B cell (primary cell): Measurements from ENCODE around the gene ICAM5. TPM values are rescaled to one million over a fixed set of nuclear protein-coding genes. Genes with fewer than 3 reads are reported as not detected.

Experiments used
- ATAC-seq: fragments of 200-7000 bp; cut with Tn5 transposase; one replicate; pipeline ENCODE4 v1.10.0; 2021; ENCODE audit warnings: low read depth, mild to moderate bottlenecking, moderate number of reproducible peaks, moderate library complexity
- CTCF ChIA-PET: fragments of 350-600 bp; sonication (Branson Sonifier 250); formaldehyde crosslinking; loops from one replicate; lab custom pipeline; 2021; ENCODE audit warnings: antibody characterized with exemption, inconsistent platforms; lab: Charles Lee
- POLR2A ChIA-PET: fragments of 350-600 bp; sonication (Branson Sonifier 250); formaldehyde crosslinking; loops from one replicate; lab custom pipeline; 2021; ENCODE audit warnings: antibody characterized with exemption; lab: Charles Lee
- DNase-seq: peaks from one replicate; pipeline ENCODE4 v3.0.0; 2013
- H2AFZ ChIP-seq: 2 replicates; pipeline ENCODE4 v1.6.1; 2012; ENCODE audit warnings: mild to moderate bottlenecking, low read depth, low read length; ENCODE audit not compliant: insufficient read depth, poor library complexity, severe bottlenecking
- H3K27ac ChIP-seq, 2 donors: 1 replicate in 1 of 2; 2 replicates in 1 of 2; pipeline ENCODE4 v1.5.1; 2012 to 2013; ENCODE audit warnings: low read length in 2 of 2, mild to moderate bottlenecking in 2 of 2, moderate library complexity in 1 of 2
- H3K27me3 ChIP-seq, 4 experiments: fragments of 200-600 bp in 1 of 4; sonication (generic) in 1 of 4; replicated peaks in 1 of 4; 1 replicate in 2 of 4; 2 replicates in 2 of 4; pipeline versions ENCODE4 v1.6.1 to v1.7.0; 2013 to 2016; ENCODE audit warnings: low read length in 3 of 4, mild to moderate bottlenecking in 2 of 4, mixed read lengths in 1 of 4, moderate library complexity in 1 of 4; ENCODE audit not compliant: insufficient read depth in 4 of 4, control insufficient read depth in 3 of 4; ENCODE audit errors: control extremely low read depth in 1 of 4
- H3K36me3 ChIP-seq, 2 experiments: replicated peaks in 1 of 2; 1 replicate in 1 of 2; 2 replicates in 1 of 2; pipeline versions ENCODE4 v1.6.1 to v1.7.1; 2013; ENCODE audit warnings: low read length in 1 of 2; ENCODE audit not compliant: insufficient read depth in 2 of 2, control insufficient read depth in 1 of 2; ENCODE audit errors: control extremely low read depth in 1 of 2, extremely low read depth in 1 of 2
- H3K4me1 ChIP-seq, 2 donors: fragments of 200-600 bp in 1 of 2; sonication (generic) in 1 of 2; 1 replicate in 1 of 2; 2 replicates in 1 of 2; pipeline versions ENCODE4 v1.5.1 to v1.6.1; 2013 to 2017; ENCODE audit warnings: low read length in 2 of 2; ENCODE audit not compliant: control insufficient read depth in 2 of 2, insufficient read depth in 2 of 2
- H3K4me2 ChIP-seq: replicated peaks from 2 replicates; pipeline ENCODE3; 2012; ENCODE audit warnings: mild to moderate bottlenecking, low read depth, low read length; ENCODE audit not compliant: poor library complexity, severe bottlenecking
- H3K4me3 ChIP-seq, 5 experiments: fragments of 200-600 bp in 1 of 5; sonication (generic) in 1 of 5; 1 replicate in 3 of 5; 2 replicates in 2 of 5; pipeline versions ENCODE4 v1.5.1 to v1.7.0; 2011 to 2016; ENCODE audit warnings: low read length in 4 of 5, mild to moderate bottlenecking in 4 of 5, low read depth in 2 of 5, control low read depth in 1 of 5, moderate library complexity in 1 of 5; ENCODE audit not compliant: insufficient read depth in 1 of 5; ENCODE audit errors: control extremely low read depth in 1 of 5, extremely low read depth in 1 of 5
- H3K79me2 ChIP-seq: fragments of 200-600 bp; sonication (generic); one replicate; pipeline ENCODE4 v1.6.0; 2016; ENCODE audit warnings: low read length; ENCODE audit not compliant: control insufficient read depth, insufficient read depth
- H3K9ac ChIP-seq: fragments of 200-600 bp; sonication (generic); 2 replicates; pipeline ENCODE4 v1.6.1; 2017; ENCODE audit warnings: mild to moderate bottlenecking, low read length, moderate library complexity
- H3K9me3 ChIP-seq, 3 donors: one replicate each; pipeline versions ENCODE4 v1.6.1 to v1.7.1; 2013; ENCODE audit warnings: low read length in 2 of 3; ENCODE audit not compliant: control insufficient read depth in 2 of 3, insufficient read depth in 1 of 3; ENCODE audit errors: control extremely low read depth in 1 of 3
- H4K20me1 ChIP-seq: 2 replicates; pipeline ENCODE4 v1.6.0; 2012; ENCODE audit warnings: mild to moderate bottlenecking, low read length; ENCODE audit not compliant: insufficient read depth, control insufficient read depth, poor library complexity, severe bottlenecking
- H3K27ac Mint-ChIP-seq: one replicate; pipeline ENCODE4 v1.8.0; 2021; ENCODE audit warnings: mixed read lengths
- H3K27me3 Mint-ChIP-seq: one replicate; pipeline ENCODE4 v1.8.0; 2021; ENCODE audit warnings: mixed read lengths
- H3K4me1 Mint-ChIP-seq: one replicate; pipeline ENCODE4 v1.8.0; 2021; ENCODE audit warnings: mixed read lengths
- H3K4me3 Mint-ChIP-seq: one replicate; pipeline ENCODE4 v1.8.0; 2021; ENCODE audit warnings: mixed read lengths
- H3K9me3 Mint-ChIP-seq: one replicate; pipeline ENCODE4 v1.8.0; 2022; ENCODE audit warnings: mixed read lengths; ENCODE audit not compliant: insufficient read depth
- CTCF ChIP-seq: fragments of 200-600 bp; IDR thresholded peaks from one replicate; pipeline ENCODE4 v1.8.0; 2022; ENCODE audit warnings: antibody characterized with exemption, mild to moderate bottlenecking
- EZH2 ChIP-seq: IDR thresholded peaks from 2 replicates; pipeline ENCODE4 v1.6.1; 2012; ENCODE audit warnings: borderline replicate concordance, low read depth, mild to moderate bottlenecking, moderate library complexity, low read length; ENCODE audit not compliant: insufficient read depth, poor library complexity, severe bottlenecking
- WGBS: methylation state at CpG from one replicate; pipeline ENCODE4 v1.1.5; 2013; ENCODE audit warnings: missing lambda C conversion rate; ENCODE audit not compliant: insufficient coverage; 5-methylcytosine and 5-hydroxymethylcytosine counted together
- intact Hi-C: fragments of 100-400 bp; cut with micrococcal nuclease; formaldehyde crosslinking; loops from one replicate; pipeline ENCODE4 v1.10.0; 2022
- polyA plus RNA-seq: library from polyadenylated mRNA; depleted of rRNA; stranded (reverse); fragments of >200 nt; gene quantifications from 2 replicates; pipeline ENCODE4 v1.2.3, GENCODE V29; 2012
- total RNA-seq, 2 donors: library from RNA; stranded (reverse); fragments of 120-200 nt in 1 of 2; gene quantifications; 1 replicate in 1 of 2; 2 replicates in 1 of 2; pipeline versions ENCODE4 v1.2.3 to v1.2.4, GENCODE V29; 2013 to 2022

Gene ICAM5
- total and polyA plus RNA-seq, 2 donors (not counting 1 experiment from before 2014, with no cell fraction given): 0.54 TPM; not detected in 1

DNA sequence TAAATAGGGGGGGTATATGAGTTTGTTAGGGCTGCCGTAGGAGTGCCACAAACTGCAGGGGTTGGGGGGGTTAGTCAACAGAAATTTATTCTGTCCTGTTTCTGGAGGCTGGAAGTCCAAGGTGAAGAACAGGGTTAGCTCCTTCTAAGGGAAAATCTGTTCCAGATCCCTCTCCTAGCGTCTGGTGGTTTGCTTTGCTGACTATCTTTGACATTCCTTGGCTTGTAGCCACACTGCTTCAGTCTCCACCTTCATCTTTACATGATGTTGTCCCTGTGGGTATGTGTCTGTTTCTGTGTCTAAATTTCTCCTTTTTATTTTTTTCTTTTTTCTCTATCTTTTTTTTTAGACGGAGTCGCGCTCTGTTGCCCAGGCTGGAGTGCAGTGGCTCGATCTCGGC is 27.0 kb upstream of the ICAM5 start:
- POLR2A ChIA-PET: no interaction called here
- CTCF ChIA-PET: interaction anchor here (0.6 to 7.9 kb wide), 4 partner anchors 12 to 125 kb away, joined by 3 to 268 read pairs (median 18); partner anchors contain the start of gene MRPL4
- H3K27me3 Mint-ChIP-seq: no peaks in the 10 kb centered on the region
- Histone ChIP-seq H3K27ac (no peak overlapping the region), H3K36me3 (peaks cover 0 to 15% of the 10 kb centered on the region in 2 experiments), H3K9ac (no peak overlapping the region), H3K27me3 (no peaks in the 10 kb centered on the region), H2AFZ (no peak overlapping the region), H4K20me1 (no peaks in the 10 kb centered on the region), H3K9me3 (no peaks in the 10 kb centered on the region), H3K4me3 (no peak overlapping the region), H3K79me2 (no peaks in the 10 kb centered on the region), H3K4me1 (peaks cover 0 to 3% of the 10 kb centered on the region in 2 donors), H3K4me2 (no peak overlapping the region)
- no peak overlapping the region for H3K27ac Mint-ChIP-seq
- no peaks in the 10 kb centered on the region for H3K4me1 Mint-ChIP-seq
- no peak overlapping the region for H3K4me3 Mint-ChIP-seq
- no peak for TF ChIP-seq EZH2
- ATAC-seq (no peak), DNase-seq (no peak)
- no peaks in the 10 kb centered on the region for H3K9me3 Mint-ChIP-seq
- WGBS: 89% methylated on average over 6 of the region's 7 CpGs
- intact Hi-C loops: no loop called here

GRCh38 chr19:10266706-10267105 is 23.0 kb upstream of the ICAM5 start:
- no peaks in the 10 kb centered on the region for H3K9me3 ChIP-seq
- no peak overlapping the region for H3K4me3 ChIP-seq
- intact Hi-C loops: loop anchor here (5.0 kb wide), 1 partner anchor 334 kb away; no protein-coding TSS in a partner anchor
- H2AFZ ChIP-seq: no peak overlapping the region
- ATAC-seq (no peak), DNase-seq (no peak)
- H3K27me3 Mint-ChIP-seq: no peaks in the 10 kb centered on the region
- TF ChIP-seq EZH2 (no peak), CTCF (no peak)
- H3K27me3 ChIP-seq: no peaks in the 10 kb centered on the region
- H3K9ac ChIP-seq: no peak overlapping the region
- H3K27ac Mint-ChIP-seq: no peak overlapping the region
- H3K27ac ChIP-seq: no peak overlapping the region
- H3K4me2 ChIP-seq: no peak overlapping the region
- H3K4me1 ChIP-seq: peaks cover 8 to 23% of the 10 kb centered on the region in 2 donors
- H3K9me3 Mint-ChIP-seq: no peaks in the 10 kb centered on the region
- H3K4me3 Mint-ChIP-seq: no peak overlapping the region
- WGBS: 100% methylated on average over 2 of the region's 7 CpGs
- POLR2A ChIA-PET: interaction anchor here (0.6 kb wide), 1 partner anchor 139 kb away, joined by 4 read pairs; no protein-coding TSS in a partner anchor
- H3K4me1 Mint-ChIP-seq: peaks cover 16% of the 10 kb centered on the region
- CTCF ChIA-PET: interaction anchor here (0.6 to 9.2 kb wide), 3 partner anchors 8 to 155 kb away, joined by 3 to 570 read pairs (median 73); partner anchors contain the start of genes P2RY11 and TYK2
- H4K20me1 ChIP-seq: no peaks in the 10 kb centered on the region
- H3K36me3 ChIP-seq: no peaks in the 10 kb centered on the region
- H3K79me2 ChIP-seq: peaks cover 3% of the 10 kb centered on the region
